ENCODE data around the gene VMP1.
"Not testable (repeated sequence)": the region's sequence is repeated elsewhere in the genome, so short reads cannot be mapped to it uniquely, and the experiment has no call there.

Gene VMP1

DNA sequence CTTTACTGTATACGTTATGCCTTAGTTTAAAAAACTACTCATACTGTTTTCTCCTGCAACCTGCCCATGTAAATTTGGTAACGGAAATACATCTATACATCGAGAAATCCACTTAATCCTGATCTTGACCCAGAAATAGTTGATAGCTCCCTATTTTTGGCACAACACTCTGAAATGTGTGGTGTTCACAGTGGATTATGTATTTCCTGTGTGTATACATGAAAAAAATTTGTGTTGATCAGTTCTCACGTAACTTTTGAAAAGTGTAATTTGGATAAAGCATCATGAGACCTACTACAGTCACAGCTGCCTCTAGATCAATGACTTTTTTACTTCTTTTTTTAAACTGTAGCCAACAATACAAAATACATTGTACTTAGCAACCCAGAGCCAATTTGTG, 90.7 kb downstream of the VMP1 start:
- peaks cover 0 to 10% of the 10 kb centered on the region in 2 donors for H3K4me1 Mint-ChIP-seq (ENCODE audit: low read depth in 2 of 2)
- peak overlapping the region; percentile 38 to 39 for H3K27ac Mint-ChIP-seq
- peaks cover 5% of the 10 kb centered on the region for H3K36me3 Mint-ChIP-seq (ENCODE audit: insufficient read depth)
- DNase-seq (no peak), ATAC-seq (replicated peaks) (no peak)
- peak overlapping the region; percentile 39 to 45 for H3K4me3 Mint-ChIP-seq
- H3K27me3 Mint-ChIP-seq, result no peaks in the 10 kb centered on the region
- H3K9me3 Mint-ChIP-seq, result no peaks in the 10 kb centered on the region

DNA sequence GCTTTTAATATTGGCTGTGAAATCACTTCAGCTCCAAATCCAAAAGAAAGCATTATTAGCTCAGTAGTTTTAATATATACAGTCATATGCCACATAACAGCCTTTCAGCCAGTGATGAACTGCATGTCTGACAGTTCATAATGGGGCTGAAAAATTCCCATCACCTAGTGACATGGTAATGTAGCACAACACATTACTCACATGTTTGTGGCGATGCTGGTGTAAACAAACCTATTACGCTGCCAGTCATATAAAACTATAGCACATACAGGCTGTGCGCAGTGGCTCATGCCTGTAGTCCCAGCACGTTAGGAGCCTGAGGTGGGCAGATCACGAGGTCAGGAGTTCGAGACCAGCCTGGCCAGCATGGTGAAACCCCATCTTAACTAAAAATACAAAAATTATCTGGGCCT, 93.1 kb downstream of the VMP1 start:
- no peak for DNase-seq
- ATAC-seq (replicated peaks), result peak; percentile 43
- Mint-ChIP-seq H3K9me3 (no peaks in the 10 kb centered on the region), H3K27me3 (no peaks in the 10 kb centered on the region), H3K27ac (no peak overlapping the region), H3K36me3 (ENCODE audit: insufficient read depth) (peaks cover 3% of the 10 kb centered on the region), H3K4me3 (no peak overlapping the region), H3K4me1 (ENCODE audit: low read depth in 2 of 2) (peaks cover 0 to 11% of the 10 kb centered on the region in 2 donors)

DNA sequence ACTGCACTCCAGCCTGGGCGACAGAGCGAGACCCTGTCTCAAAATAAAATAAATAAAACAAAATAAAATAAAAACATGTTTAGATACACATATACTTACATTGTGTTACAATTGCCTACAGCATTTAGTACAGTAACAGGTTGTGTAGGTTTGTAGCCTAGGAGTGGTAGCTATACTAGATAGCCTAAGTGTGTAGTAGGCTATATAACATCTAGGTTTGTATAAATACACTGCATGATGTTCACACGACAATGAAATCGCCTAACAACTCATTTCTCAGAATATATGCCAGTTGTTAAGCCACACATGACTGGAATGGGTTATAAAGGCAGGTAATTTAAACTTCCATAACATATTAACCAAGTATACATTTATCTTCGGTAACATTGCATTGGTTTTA, 94.7 kb downstream of the VMP1 start:
- H3K4me1 Mint-ChIP-seq (ENCODE audit: low read depth in 2 of 2), result peaks cover 0 to 11% of the 10 kb centered on the region in 2 donors
- DNase-seq (no peak), ATAC-seq (replicated peaks) (no peak)
- no peak overlapping the region for H3K4me3 Mint-ChIP-seq
- no peaks in the 10 kb centered on the region for H3K27me3 Mint-ChIP-seq
- peaks cover 3% of the 10 kb centered on the region for H3K36me3 Mint-ChIP-seq (ENCODE audit: insufficient read depth)
- no peaks in the 10 kb centered on the region for H3K9me3 Mint-ChIP-seq
- H3K27ac Mint-ChIP-seq, result no peak overlapping the region

DNA sequence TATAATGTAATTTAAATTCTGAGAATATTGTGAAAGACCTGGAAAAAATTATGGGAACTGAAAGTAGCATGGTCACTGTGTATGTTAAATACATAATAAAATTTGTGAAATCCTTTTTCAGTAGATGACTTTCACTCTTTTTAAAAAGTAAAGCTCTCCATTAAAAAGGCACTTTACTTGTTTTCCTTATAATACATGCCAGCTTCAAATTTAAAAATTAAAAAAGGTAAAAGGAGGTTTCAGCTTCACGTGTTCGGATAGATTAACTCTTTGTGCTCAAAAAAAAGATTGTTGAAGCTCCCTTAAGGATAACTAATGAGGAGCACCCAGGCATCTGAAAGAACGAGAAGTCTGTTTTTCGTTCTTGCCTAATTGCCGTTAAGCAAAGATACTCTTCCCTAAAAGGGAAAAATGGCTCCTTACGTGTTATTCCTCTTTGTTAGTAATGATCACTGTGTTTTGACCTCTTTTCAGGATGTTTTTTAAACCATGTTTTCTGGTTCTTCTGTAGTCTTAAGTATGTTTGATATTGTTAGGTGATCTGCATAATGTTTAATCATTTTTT, 97.5 kb downstream of the VMP1 start:
- Mint-ChIP-seq H3K4me3 (no peak overlapping the region), H3K4me1 (ENCODE audit: low read depth in 2 of 2) (peaks cover 0 to 7% of the 10 kb centered on the region in 2 donors), H3K27me3 (no peaks in the 10 kb centered on the region), H3K36me3 (ENCODE audit: insufficient read depth) (peaks cover 12% of the 10 kb centered on the region), H3K9me3 (no peaks in the 10 kb centered on the region), H3K27ac (no peak overlapping the region)
- no peak for ATAC-seq (replicated peaks)
- DNase-seq, result no peak

DNA sequence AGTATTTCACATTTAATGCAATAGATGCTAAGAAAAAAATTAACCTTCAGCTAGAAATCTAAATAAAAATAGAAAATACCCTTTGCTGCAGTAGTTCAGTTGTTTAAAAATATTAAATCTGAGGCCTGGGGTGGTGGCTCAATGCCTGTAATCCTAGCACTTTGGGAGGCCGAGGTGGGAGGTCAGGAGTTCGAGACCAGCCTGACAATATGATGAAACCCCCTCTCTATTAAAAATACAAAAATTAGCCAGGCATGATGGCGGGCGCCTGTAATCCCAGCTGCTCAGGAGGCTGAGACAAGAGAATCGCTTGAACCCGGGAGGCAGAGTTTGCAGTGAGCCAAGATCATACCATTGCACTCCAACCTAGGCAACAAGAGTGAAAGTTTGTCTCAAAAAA, 98.9 kb downstream of the VMP1 start:
- DNase-seq; H3K27me3 Mint-ChIP-seq; H3K4me1 Mint-ChIP-seq (ENCODE audit: low read depth in 2 of 2); H3K9me3 Mint-ChIP-seq; H3K27ac Mint-ChIP-seq; H3K4me3 Mint-ChIP-seq; ATAC-seq (replicated peaks): not testable (repeated sequence)
- H3K36me3 Mint-ChIP-seq (ENCODE audit: insufficient read depth), result peaks cover 18% of the 10 kb centered on the region

- Mint-ChIP-seq H3K27ac (peak overlapping the region in 1 of 2 donors; percentile 19), H3K36me3 (ENCODE audit: insufficient read depth) (peaks cover 21% of the 10 kb centered on the region), H3K9me3 (no peaks in the 10 kb centered on the region), H3K27me3 (no peaks in the 10 kb centered on the region), H3K4me3 (no peak overlapping the region), H3K4me1 (ENCODE audit: low read depth in 2 of 2) (peaks cover 8 to 12% of the 10 kb centered on the region in 2 donors)
- ATAC-seq (replicated peaks), result no peak
- DNase-seq, result no peak
These were observed 100.5 kb downstream of the VMP1 start for GRCh38 chr17:59807892-59808509.

- H3K4me1 Mint-ChIP-seq (ENCODE audit: low read depth in 2 of 2), result peaks cover 8 to 10% of the 10 kb centered on the region in 2 donors
- no peaks in the 10 kb centered on the region for H3K9me3 Mint-ChIP-seq
- H3K27me3 Mint-ChIP-seq, result no peaks in the 10 kb centered on the region
- no peak overlapping the region for H3K4me3 Mint-ChIP-seq
- ATAC-seq (replicated peaks), result no peak
- peaks cover 20% of the 10 kb centered on the region for H3K36me3 Mint-ChIP-seq (ENCODE audit: insufficient read depth)
- DNase-seq, result no peak
- no peak overlapping the region for H3K27ac Mint-ChIP-seq
These were observed 103.4 kb downstream of the VMP1 start for GRCh38 chr17:59810894-59811153.

GRCh38 chr17:59811209-59811608, 103.8 kb downstream of the VMP1 start:
- H3K9me3 Mint-ChIP-seq, result no peaks in the 10 kb centered on the region
- ATAC-seq (replicated peaks) (no peak), DNase-seq (no peak)
- peak overlapping the region in 1 of 2 donors; percentile 26 for H3K27ac Mint-ChIP-seq
- H3K4me3 Mint-ChIP-seq, result no peak overlapping the region
- no peaks in the 10 kb centered on the region for H3K27me3 Mint-ChIP-seq
- peaks cover 8 to 12% of the 10 kb centered on the region in 2 donors for H3K4me1 Mint-ChIP-seq (ENCODE audit: low read depth in 2 of 2)
- peaks cover 21% of the 10 kb centered on the region for H3K36me3 Mint-ChIP-seq (ENCODE audit: insufficient read depth)

DNA sequence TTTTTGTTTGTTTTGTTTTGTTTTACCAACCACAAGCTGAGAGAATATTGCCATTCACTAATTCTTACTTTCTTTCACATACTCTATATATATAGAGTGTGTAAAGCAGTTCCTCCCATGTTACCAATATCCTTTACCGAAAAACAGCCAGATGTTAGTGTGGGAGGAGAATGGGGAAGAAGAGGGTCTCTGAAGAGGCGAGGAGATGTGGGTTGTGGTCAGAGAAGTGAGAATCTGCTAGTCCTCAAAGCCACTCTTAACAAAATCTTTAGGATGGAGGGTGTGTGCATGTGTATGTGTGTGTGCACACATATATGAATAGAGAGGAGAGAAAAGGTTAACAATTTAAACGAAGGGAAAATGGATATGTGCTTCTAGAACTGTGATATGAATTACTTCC, 104.7 kb downstream of the VMP1 start:
- Mint-ChIP-seq H3K9me3 (no peaks in the 10 kb centered on the region), H3K4me1 (ENCODE audit: low read depth in 2 of 2) (peaks cover 8 to 12% of the 10 kb centered on the region in 2 donors), H3K27ac (peak overlapping the region in 1 of 2 donors; percentile 26), H3K4me3 (no peak overlapping the region), H3K27me3 (no peaks in the 10 kb centered on the region), H3K36me3 (ENCODE audit: insufficient read depth) (peaks cover 26% of the 10 kb centered on the region)
- ATAC-seq (replicated peaks) (no peak), DNase-seq (no peak)

- ATAC-seq (replicated peaks) (no peak), DNase-seq (no peak)
- no peaks in the 10 kb centered on the region for H3K9me3 Mint-ChIP-seq
- peaks cover 8 to 12% of the 10 kb centered on the region in 2 donors for H3K4me1 Mint-ChIP-seq (ENCODE audit: low read depth in 2 of 2)
- no peak overlapping the region for H3K27ac Mint-ChIP-seq
- peaks cover 25% of the 10 kb centered on the region for H3K36me3 Mint-ChIP-seq (ENCODE audit: insufficient read depth)
- H3K27me3 Mint-ChIP-seq, result no peaks in the 10 kb centered on the region
- H3K4me3 Mint-ChIP-seq, result no peak overlapping the region
These were observed 106.8 kb downstream of the VMP1 start for GRCh38 chr17:59814276-59814675.

GRCh38 chr17:59814685-59815084, 107.2 kb downstream of the VMP1 start:
- peaks cover 26% of the 10 kb centered on the region for H3K36me3 Mint-ChIP-seq (ENCODE audit: insufficient read depth)
- no peak overlapping the region for H3K27ac Mint-ChIP-seq
- no peaks in the 10 kb centered on the region for H3K27me3 Mint-ChIP-seq
- no peak overlapping the region for H3K4me3 Mint-ChIP-seq
- DNase-seq (no peak), ATAC-seq (replicated peaks) (no peak)
- H3K9me3 Mint-ChIP-seq, result no peaks in the 10 kb centered on the region
- H3K4me1 Mint-ChIP-seq (ENCODE audit: low read depth in 2 of 2), result peaks cover 8 to 12% of the 10 kb centered on the region in 2 donors

DNA sequence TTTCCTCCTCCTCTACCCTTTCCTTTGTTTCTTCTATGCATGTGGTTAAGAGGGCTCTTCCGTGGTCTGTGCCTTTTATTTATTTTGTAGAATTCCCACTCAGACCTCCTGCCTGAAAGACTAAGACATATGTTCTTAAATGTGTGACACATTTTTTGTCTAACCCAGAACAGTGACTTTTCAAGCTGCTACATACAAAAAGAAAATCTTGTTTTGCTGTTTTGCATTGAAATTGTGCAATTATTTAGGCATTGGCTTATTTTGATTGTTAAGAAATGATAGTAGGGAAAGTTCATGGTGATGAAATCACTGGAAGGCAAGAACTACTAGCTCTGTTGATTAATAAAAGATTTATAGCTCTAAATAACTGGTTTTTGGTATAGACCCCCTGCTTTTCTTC, 108.5 kb downstream of the VMP1 start:
- Mint-ChIP-seq H3K27ac (peak overlapping the region in 1 of 2 donors; percentile 4), H3K36me3 (ENCODE audit: insufficient read depth) (peaks cover 17% of the 10 kb centered on the region), H3K4me1 (ENCODE audit: low read depth in 2 of 2) (peaks cover 8 to 12% of the 10 kb centered on the region in 2 donors), H3K27me3 (no peaks in the 10 kb centered on the region), H3K4me3 (no peak overlapping the region), H3K9me3 (no peaks in the 10 kb centered on the region)
- DNase-seq (no peak), ATAC-seq (replicated peaks) (no peak)

DNA sequence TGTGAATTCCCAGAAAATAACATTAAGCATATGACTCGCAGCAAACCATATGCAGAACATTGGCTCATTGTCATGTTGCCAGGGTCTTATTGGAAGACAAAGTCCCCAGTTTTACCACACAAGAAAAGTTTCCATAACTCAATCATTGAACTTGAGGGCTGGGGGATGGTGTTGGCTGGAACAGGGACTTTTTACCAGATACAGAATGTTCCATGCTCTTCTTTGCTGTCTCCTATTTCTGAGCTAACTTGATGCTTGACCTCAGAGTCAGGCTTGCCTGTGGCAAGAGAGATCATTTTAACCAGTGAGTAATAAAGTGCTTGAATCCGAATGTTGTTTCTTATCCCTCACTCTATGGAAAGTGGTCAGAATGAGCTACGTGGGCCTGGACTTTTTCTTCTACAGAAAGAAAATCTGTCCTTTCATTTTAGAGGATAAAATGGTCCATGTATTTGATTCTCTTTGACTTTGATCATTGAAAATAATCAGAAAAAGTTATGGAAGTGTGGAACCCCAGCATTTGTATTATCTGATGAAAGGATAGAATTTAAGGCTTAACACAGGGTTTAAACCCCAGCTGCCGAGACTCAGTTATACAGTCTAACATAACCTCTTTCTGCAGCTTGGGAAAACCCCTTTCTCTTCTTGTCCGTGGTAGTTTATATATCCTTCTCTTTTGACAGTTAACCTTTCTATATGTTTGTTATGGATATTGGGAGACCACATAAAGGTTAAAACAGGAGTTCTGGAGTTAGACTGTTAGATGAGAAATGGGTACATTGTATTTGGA, 118.3 kb downstream of the VMP1 start:
- no peak for DNase-seq
- peak overlapping the region; percentile 30 to 79 for H3K4me3 Mint-ChIP-seq
- H3K27ac Mint-ChIP-seq, result peak overlapping the region; percentile 95 to 97
- ATAC-seq (replicated peaks), result no peak
- H3K9me3 Mint-ChIP-seq, result no peaks in the 10 kb centered on the region
- H3K36me3 Mint-ChIP-seq (ENCODE audit: insufficient read depth), result peaks cover 14% of the 10 kb centered on the region
- H3K4me1 Mint-ChIP-seq (ENCODE audit: low read depth in 2 of 2), result peaks cover 34 to 45% of the 10 kb centered on the region in 2 donors
- H3K27me3 Mint-ChIP-seq, result no peaks in the 10 kb centered on the region

Measured in effector memory CD8-positive, alpha-beta T cell (primary cell).